ENCODE data around the gene PNMT.

The PNMT gene

DNA sequence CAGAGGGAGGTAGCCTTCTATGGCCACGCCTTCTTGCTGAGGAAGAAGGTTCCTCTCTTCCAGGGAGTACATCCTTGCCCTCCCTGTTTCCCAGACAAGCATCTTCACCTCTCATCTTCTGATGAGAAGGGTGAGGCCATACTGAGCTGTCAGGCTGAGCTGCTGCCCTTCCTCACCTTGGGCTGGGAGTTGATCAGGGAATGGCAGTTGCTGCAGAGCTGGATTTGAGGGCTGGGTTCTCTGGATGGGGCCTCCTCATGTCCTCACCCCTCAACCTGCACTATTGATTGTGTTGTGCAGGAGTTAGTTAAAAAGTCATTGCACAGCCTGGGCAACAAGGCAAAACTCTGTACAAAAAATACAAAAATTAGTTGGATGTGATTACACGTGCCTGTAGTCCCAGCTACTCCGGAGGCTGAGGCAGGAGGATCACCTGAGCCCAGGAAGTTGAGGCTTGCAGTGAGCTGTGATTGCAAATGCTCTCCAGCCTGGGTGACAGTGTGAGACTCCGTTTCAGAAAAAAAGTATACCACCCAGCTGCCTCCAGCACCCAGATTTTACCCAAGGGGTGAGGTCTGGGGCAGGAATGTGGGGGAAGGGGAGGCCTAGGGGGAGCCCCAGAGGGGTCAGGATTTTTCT, 33.6 kb downstream of the PNMT start:
- no peak overlapping the region; the same call in none of the 2 replicates for H3K4me3 ChIP-seq (ENCODE audit: control insufficient read depth, low read depth, low read length)
- TF ChIP-seq CTCF (IDR thresholded peaks at IDR 0.05; ENCODE audit: control insufficient read depth, insufficient read depth, low read depth, low read length, missing control alignments) = no peak

DNA sequence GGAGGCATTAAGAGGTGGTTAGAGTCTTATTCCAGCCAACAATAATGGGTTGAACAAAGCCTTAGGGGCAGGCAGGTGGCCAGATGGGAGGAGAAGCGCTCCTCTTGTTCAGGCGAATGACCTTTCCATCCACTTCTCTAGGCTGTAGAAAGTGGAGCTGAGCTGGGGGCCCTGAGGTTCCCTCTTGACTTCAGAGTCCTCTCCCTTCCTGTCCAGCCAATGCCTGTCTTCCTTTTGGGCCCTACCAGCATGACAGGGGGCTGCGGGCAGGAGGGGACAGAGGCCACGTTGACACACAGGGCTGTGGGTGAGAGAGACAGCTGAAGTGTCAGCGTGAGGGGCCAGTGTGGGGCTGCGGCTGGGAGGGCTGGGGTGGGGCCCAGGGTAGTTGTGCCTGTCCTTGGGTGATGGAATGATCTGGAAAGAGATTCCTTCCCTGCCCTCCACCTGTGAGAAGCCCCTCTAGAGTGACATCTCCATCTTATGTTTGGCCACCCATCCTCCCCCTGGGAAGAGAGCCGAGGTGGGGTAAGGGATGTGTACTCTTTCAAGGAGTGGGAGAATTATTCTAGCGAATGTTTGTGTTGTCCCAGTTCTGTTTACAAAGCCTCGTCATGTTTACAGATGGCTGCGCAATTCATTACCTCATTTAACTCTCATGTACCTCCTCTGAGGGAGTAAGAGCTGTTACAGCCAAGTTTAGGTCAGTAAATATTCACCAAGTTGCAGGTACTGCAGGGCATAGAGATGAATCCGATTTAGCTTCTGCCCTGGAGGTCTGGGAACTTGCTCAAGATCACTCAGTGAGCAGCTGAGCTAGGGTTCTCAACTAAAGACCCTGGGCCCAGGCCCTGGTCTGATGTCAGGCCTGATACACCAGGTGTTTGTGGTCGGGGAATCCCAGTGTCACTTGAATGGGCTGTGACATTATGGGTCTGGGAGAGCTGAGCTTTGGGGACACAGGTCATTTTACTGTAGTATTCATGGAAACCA, 34.9 kb downstream of the PNMT start:
- TF ChIP-seq CTCF (IDR thresholded peaks at IDR 0.05; ENCODE audit: control insufficient read depth, insufficient read depth, low read depth, low read length, missing control alignments) = no peak
- no peak overlapping the region for H3K4me3 ChIP-seq (ENCODE audit: control insufficient read depth, low read depth, low read length)
- DNase-seq (ENCODE audit: low read depth) = no peak

More for the DNA sequence above, 33.6 kb downstream of the PNMT start:
- no peak for DNase-seq (ENCODE audit: low read depth)

DNA sequence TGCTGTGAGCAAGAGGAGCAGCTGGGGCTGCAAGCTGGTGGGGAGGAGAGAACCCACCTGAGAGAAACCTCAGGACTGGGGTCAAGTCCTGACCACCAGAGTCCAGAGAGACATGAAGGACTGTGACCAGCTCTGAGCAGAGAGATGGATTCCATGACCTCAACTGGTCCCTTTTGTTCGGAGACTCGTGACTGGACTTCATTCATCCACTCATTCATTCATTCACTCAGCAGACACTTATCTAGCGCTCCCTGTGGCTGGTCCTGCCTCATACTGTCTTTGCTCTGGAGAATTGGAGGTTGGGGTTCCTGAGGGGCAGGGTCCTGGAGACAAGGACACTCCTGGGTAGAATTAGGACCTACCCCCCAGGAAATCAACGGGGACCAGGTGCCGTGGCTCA, 35.7 kb downstream of the PNMT start:
- no peak overlapping the region for H3K4me3 ChIP-seq (ENCODE audit: control insufficient read depth, low read depth, low read length)
- no peak for DNase-seq (ENCODE audit: low read depth)
- no peak for TF ChIP-seq CTCF (IDR thresholded peaks at IDR 0.05; ENCODE audit: control insufficient read depth, insufficient read depth, low read depth, low read length, missing control alignments)

DNA sequence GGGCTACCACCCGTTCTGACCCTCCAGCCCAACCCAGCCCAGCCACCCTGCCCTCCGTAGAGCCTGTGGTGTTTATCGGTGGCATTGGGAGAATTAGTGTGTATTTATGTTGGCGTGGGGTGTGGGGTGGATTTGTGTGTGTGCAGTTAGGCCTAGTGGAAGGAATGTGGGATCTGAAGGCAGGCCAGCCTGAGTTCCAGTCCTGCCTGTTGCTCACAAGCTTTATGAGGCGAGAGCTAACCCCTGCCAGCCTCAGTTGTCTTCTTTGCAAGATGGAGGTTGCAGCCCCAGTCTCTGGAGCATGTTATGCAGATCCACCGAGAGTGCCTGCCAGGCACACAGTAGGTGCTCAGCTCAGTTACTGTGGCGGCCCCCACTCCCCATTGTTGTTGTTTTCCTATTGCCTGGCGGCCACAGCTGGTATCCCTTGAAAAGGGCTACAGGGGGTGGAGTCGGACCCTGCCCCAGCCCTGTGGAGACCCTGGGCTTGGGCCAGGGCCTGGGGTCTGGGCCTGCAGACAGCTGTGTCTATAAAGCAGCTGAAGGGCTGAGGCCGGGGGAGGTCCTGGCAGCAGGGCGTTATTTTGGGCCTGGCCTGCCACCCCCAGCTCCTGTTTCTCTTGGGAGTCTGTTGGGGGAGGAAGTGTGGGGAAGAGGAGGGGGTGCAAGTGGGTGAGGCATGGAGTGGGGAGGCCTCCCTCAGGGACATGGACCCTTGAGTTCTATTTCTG, 36.7 kb downstream of the PNMT start:
- TF ChIP-seq CTCF (IDR thresholded peaks at IDR 0.05; ENCODE audit: control insufficient read depth, insufficient read depth, low read depth, low read length, missing control alignments) = peak; percentile 50
- DNase-seq (ENCODE audit: low read depth) = no peak
- no peak overlapping the region for H3K4me3 ChIP-seq (ENCODE audit: control insufficient read depth, low read depth, low read length)

- DNase-seq (ENCODE audit: low read depth) = no peak
- no peak for TF ChIP-seq CTCF (IDR thresholded peaks at IDR 0.05; ENCODE audit: control insufficient read depth, insufficient read depth, low read depth, low read length, missing control alignments)
- no peak overlapping the region for H3K4me3 ChIP-seq (ENCODE audit: control insufficient read depth, low read depth, low read length)
These were observed 37.6 kb downstream of the PNMT start for GRCh38 chr17:39705786-39706348.

- TF ChIP-seq CTCF (IDR thresholded peaks at IDR 0.05; ENCODE audit: control insufficient read depth, insufficient read depth, low read depth, low read length, missing control alignments) = no peak
- H3K4me3 ChIP-seq (ENCODE audit: control insufficient read depth, low read depth, low read length) = no peak overlapping the region
- DNase-seq (ENCODE audit: low read depth) = no peak
These were observed 38.1 kb downstream of the PNMT start for GRCh38 chr17:39706383-39706782.
